HL-60 (cell line): ENCODE data around the gene SPDEF.

ENCODE experiments used
- GABPA ChIP-seq: IDR thresholded peaks from 2 replicates; pipeline ENCODE4 v1.6.1; 2012; ENCODE audit warnings: low read depth
- POLR2AphosphoS5 ChIP-seq: IDR thresholded peaks from 2 replicates; pipeline ENCODE4 v1.6.1; 2012; ENCODE audit warnings: low read depth
- SPI1 ChIP-seq: IDR thresholded peaks from 2 replicates; pipeline ENCODE4 v1.6.1; 2012; ENCODE audit warnings: low read depth, mild to moderate bottlenecking, borderline replicate concordance
- TF ChIP-seq, protein P1 (sequence below): IDR thresholded peaks from one replicate; pipeline ENCODE4 v1.5.1; 2011; ENCODE audit warnings: low read length, control low read depth, inconsistent platforms; ENCODE audit not compliant: insufficient read depth

DNA sequence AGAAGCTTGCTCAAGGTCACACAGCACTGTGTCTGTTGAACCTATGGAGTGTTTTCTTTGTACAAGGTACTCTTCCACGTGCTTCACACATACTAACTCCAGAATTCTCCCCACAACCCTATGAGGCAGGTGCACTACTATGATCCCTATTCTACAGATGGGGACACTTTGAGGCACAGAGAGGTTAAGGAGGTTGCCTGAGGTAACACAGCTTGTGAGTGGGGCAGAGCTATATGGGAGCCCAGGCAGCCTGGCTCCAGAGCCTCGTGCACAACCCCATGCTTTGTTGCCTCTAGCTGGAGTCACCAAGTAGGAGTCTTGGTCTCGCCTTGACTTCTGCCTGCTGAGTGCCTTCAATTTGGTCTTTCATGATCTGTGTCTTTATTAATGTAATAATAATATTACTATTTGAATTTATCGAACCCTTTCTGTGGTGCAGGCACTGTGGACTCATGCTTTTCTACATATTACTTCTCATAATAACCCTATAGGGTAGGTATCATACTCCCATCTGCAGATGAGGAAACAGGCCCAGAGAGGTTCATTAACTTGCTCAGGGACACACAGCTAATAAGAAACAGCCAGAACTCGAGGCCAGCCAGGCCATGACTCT, 13.3 kb upstream of the SPDEF start:
- TF ChIP-seq POLR2AphosphoS5 (no peak), SPI1 (no peak), GABPA (no peak)
- TF ChIP-seq, protein P1, sequence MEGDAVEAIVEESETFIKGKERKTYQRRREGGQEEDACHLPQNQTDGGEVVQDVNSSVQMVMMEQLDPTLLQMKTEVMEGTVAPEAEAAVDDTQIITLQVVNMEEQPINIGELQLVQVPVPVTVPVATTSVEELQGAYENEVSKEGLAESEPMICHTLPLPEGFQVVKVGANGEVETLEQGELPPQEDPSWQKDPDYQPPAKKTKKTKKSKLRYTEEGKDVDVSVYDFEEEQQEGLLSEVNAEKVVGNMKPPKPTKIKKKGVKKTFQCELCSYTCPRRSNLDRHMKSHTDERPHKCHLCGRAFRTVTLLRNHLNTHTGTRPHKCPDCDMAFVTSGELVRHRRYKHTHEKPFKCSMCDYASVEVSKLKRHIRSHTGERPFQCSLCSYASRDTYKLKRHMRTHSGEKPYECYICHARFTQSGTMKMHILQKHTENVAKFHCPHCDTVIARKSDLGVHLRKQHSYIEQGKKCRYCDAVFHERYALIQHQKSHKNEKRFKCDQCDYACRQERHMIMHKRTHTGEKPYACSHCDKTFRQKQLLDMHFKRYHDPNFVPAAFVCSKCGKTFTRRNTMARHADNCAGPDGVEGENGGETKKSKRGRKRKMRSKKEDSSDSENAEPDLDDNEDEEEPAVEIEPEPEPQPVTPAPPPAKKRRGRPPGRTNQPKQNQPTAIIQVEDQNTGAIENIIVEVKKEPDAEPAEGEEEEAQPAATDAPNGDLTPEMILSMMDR, result no peak
